Activated naive CD8-positive, alpha-beta T cell treated with anti-CD3 and anti-CD28 coated beads for 36 hours (primary cell): ENCODE measurements around the gene DHX9. TPM values are rescaled to one million over a fixed set of nuclear protein-coding genes. Genes with fewer than 3 reads are reported as not detected.

Source experiments
- DNase-seq: peaks from one replicate; pipeline ENCODE4 v3.0.0; 2021
- H3K27ac Mint-ChIP-seq: one replicate; pipeline ENCODE4 v1.8.0; 2022; ENCODE audit warnings: mild to moderate bottlenecking, moderate library complexity, mixed read lengths
- H3K27me3 Mint-ChIP-seq: one replicate; pipeline ENCODE4 v1.8.0; 2022; ENCODE audit warnings: mild to moderate bottlenecking, mixed read lengths
- H3K36me3 Mint-ChIP-seq: one replicate; pipeline ENCODE4 v1.8.0; 2021; ENCODE audit warnings: mild to moderate bottlenecking, mixed read lengths
- H3K4me1 Mint-ChIP-seq: one replicate; pipeline ENCODE4 v1.8.0; 2021; ENCODE audit warnings: mixed read lengths
- H3K4me3 Mint-ChIP-seq: one replicate; pipeline ENCODE4 v1.8.0; 2022; ENCODE audit warnings: mild to moderate bottlenecking, moderate library complexity, mixed read lengths
- H3K9me3 Mint-ChIP-seq: one replicate; pipeline ENCODE4 v1.8.0; 2022; ENCODE audit warnings: mixed read lengths
- total RNA-seq, 2 experiments: library from RNA; stranded (reverse); gene quantifications; one replicate each; pipeline ENCODE4 v1.2.3, GENCODE V29; 2021

DHX9 gene
- total RNA-seq, 2 experiments from 2014 or later = 310 to 318 TPM

DNA sequence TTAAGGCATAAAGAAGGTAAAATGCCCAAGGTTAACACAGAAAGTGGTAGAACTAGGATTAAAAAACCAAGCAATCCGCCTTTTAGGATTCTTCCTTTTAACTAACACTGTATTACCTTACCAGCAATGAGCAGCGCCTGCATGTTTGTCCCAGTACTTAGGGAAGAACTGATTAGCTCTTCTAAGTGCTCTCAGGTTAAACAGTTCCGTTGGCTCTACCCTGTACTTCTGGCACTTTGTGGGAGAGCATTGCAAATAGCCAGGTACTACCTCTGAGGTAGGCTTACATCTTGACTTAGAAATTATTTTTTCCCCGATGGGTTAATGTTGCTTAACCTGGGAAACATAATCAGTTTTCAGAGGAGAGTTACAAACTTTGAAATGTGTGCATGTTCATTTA is 21.5 kb downstream of the DHX9 start:
- H3K4me1 Mint-ChIP-seq = peaks cover 45% of the 10 kb centered on the region
- H3K9me3 Mint-ChIP-seq = no peaks in the 10 kb centered on the region
- peaks cover 43% of the 10 kb centered on the region for H3K36me3 Mint-ChIP-seq
- H3K4me3 Mint-ChIP-seq = no peak overlapping the region
- H3K27me3 Mint-ChIP-seq = no peaks in the 10 kb centered on the region
- peak overlapping the region; percentile 39 for H3K27ac Mint-ChIP-seq
- DNase-seq = no peak

- peak overlapping the region; percentile 39 for H3K27ac Mint-ChIP-seq
- H3K4me3 Mint-ChIP-seq = no peak overlapping the region
- H3K4me1 Mint-ChIP-seq = peaks cover 56% of the 10 kb centered on the region
- H3K9me3 Mint-ChIP-seq = no peaks in the 10 kb centered on the region
- H3K27me3 Mint-ChIP-seq = no peaks in the 10 kb centered on the region
- no peak for DNase-seq
- peaks cover 52% of the 10 kb centered on the region for H3K36me3 Mint-ChIP-seq
Observed at GRCh38 chr1:182861994-182862393, 22.8 kb downstream of the DHX9 start.

DNA sequence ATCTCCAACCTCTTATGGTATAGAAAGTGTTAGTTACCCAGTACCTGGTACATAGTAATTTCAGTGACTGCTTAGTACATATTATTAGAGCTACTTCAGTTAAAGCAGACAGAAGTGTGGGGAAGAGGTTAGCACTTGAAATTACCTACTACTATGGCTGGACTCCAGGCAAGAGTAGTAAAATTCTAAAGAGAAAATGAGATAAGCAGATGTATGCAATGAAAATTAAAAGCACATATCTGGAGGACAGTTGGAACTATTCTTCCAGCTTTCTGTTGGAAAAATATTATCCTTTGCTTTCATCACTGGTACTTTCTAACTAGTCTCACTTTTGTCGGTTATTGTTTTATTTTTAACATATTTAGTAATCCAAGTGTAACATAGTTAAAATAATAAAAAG is 23.7 kb downstream of the DHX9 start:
- H3K27ac Mint-ChIP-seq = peak overlapping the region; percentile 39
- H3K4me1 Mint-ChIP-seq = peaks cover 55% of the 10 kb centered on the region
- H3K36me3 Mint-ChIP-seq = peaks cover 60% of the 10 kb centered on the region
- no peak overlapping the region for H3K4me3 Mint-ChIP-seq
- no peaks in the 10 kb centered on the region for H3K27me3 Mint-ChIP-seq
- H3K9me3 Mint-ChIP-seq = no peaks in the 10 kb centered on the region
- no peak for DNase-seq

GRCh38 chr1:182863940-182864339 is 24.8 kb downstream of the DHX9 start:
- peaks cover 58% of the 10 kb centered on the region for H3K36me3 Mint-ChIP-seq
- peak overlapping the region; percentile 81 for H3K27ac Mint-ChIP-seq

DNA sequence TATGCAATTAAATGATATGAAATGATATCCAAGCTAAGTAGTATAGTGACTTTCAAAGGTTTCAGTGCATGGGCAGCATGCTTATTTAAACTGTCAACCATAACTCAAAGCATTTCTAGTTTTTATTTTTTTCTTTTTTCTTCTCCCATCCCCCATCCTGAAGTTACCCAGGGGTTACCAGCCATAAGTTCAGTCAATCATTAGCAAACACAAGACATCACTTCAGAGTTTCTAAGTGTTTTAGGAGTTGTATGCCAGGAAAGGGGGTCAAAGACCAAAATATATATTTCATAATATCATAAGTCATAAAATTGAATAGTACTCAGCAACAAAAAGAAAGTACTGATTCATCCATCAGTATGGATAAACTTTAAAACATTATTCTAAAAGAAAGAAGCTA is 28.7 kb downstream of the DHX9 start:
- peak overlapping the region; percentile 29 for H3K27ac Mint-ChIP-seq
- H3K4me1 Mint-ChIP-seq = peaks cover 28% of the 10 kb centered on the region
- no peaks in the 10 kb centered on the region for H3K9me3 Mint-ChIP-seq
- no peak for DNase-seq
- no peak overlapping the region for H3K4me3 Mint-ChIP-seq
- H3K27me3 Mint-ChIP-seq = no peaks in the 10 kb centered on the region
- H3K36me3 Mint-ChIP-seq = peaks cover 57% of the 10 kb centered on the region

More at GRCh38 chr1:182863940-182864339, 24.8 kb downstream of the DHX9 start:
- no peak overlapping the region for H3K4me3 Mint-ChIP-seq
- no peaks in the 10 kb centered on the region for H3K9me3 Mint-ChIP-seq
- DNase-seq = no peak
- no peaks in the 10 kb centered on the region for H3K27me3 Mint-ChIP-seq
- H3K4me1 Mint-ChIP-seq = peaks cover 52% of the 10 kb centered on the region

- H3K4me3 Mint-ChIP-seq = no peak overlapping the region
- no peak for DNase-seq
- H3K27ac Mint-ChIP-seq = peak overlapping the region; percentile 58
- H3K27me3 Mint-ChIP-seq = no peaks in the 10 kb centered on the region
- no peaks in the 10 kb centered on the region for H3K9me3 Mint-ChIP-seq
- H3K4me1 Mint-ChIP-seq = peaks cover 30% of the 10 kb centered on the region
- peaks cover 63% of the 10 kb centered on the region for H3K36me3 Mint-ChIP-seq
Observed at GRCh38 chr1:182869241-182869666, 30.1 kb downstream of the DHX9 start.

- peak overlapping the region; percentile 61 for H3K27ac Mint-ChIP-seq
- no peak overlapping the region for H3K4me3 Mint-ChIP-seq
- no peaks in the 10 kb centered on the region for H3K27me3 Mint-ChIP-seq
- H3K36me3 Mint-ChIP-seq = peaks cover 56% of the 10 kb centered on the region
- no peaks in the 10 kb centered on the region for H3K9me3 Mint-ChIP-seq
- peaks cover 34% of the 10 kb centered on the region for H3K4me1 Mint-ChIP-seq
- DNase-seq = no peak
Observed at GRCh38 chr1:182872881-182873280, 33.7 kb downstream of the DHX9 start.

- H3K36me3 Mint-ChIP-seq = peaks cover 71% of the 10 kb centered on the region
- H3K27ac Mint-ChIP-seq = peak overlapping the region; percentile 55
- H3K4me3 Mint-ChIP-seq = no peak overlapping the region
- H3K27me3 Mint-ChIP-seq = no peaks in the 10 kb centered on the region
- peaks cover 37% of the 10 kb centered on the region for H3K4me1 Mint-ChIP-seq
- DNase-seq = no peak
- no peaks in the 10 kb centered on the region for H3K9me3 Mint-ChIP-seq
Observed at GRCh38 chr1:182875889-182876288, 36.7 kb downstream of the DHX9 start.

DNA sequence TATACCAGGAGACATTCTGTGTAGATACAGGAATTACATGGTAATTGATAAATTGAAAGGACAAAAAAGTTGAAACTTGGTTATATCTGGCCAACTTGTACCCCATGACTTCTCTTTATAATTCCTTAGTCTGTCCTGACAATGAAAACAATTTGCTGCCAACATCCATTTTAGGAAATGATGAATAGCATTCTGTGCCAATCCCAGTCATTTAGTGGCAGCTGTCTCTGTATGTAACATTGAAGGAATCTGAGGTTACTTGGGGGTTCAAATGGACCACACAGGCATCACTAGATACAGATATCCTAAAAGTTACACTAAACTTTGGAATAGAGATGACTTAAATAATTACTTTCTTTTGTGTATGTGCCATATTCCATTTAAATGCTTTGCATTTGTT is 38.2 kb downstream of the DHX9 start:
- Mint-ChIP-seq H3K9me3 (no peaks in the 10 kb centered on the region), H3K36me3 (peaks cover 69% of the 10 kb centered on the region), H3K4me1 (peaks cover 36% of the 10 kb centered on the region), H3K27me3 (no peaks in the 10 kb centered on the region), H3K4me3 (no peak overlapping the region), H3K27ac (peak overlapping the region; percentile 82)
- DNase-seq = no peak

DNA sequence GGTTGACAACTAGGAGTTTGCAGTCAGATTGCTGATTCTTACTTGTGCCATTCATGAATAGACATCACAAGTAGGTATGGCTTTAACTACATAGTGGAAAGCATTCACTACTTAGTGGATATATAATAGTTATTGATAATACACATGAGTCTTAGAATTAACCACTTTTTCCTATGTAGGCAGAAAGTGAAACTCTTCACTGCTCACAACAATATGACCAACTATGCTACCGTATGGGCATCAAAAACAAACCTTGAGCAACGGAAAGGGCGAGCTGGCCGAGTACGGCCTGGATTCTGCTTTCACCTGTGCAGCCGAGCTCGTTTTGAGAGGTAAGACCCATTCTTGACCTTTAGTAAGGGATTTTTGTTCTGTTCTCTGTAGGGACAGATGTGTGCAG is 38.7 kb downstream of the DHX9 start:
- H3K4me3 Mint-ChIP-seq = no peak overlapping the region
- peak; percentile 58 for DNase-seq

GRCh38 chr1:182884872-182885271 is 45.7 kb downstream of the DHX9 start:
- DNase-seq = no peak
- Mint-ChIP-seq H3K9me3 (no peaks in the 10 kb centered on the region), H3K4me1 (peaks cover 16% of the 10 kb centered on the region), H3K36me3 (peaks cover 74% of the 10 kb centered on the region), H3K27ac (peak overlapping the region; percentile 42), H3K27me3 (no peaks in the 10 kb centered on the region), H3K4me3 (no peak overlapping the region)

More for the DNA sequence above, 38.7 kb downstream of the DHX9 start:
- H3K36me3 Mint-ChIP-seq = peaks cover 71% of the 10 kb centered on the region
- no peaks in the 10 kb centered on the region for H3K27me3 Mint-ChIP-seq
- H3K4me1 Mint-ChIP-seq = peaks cover 35% of the 10 kb centered on the region
- H3K9me3 Mint-ChIP-seq = no peaks in the 10 kb centered on the region
- H3K27ac Mint-ChIP-seq = peak overlapping the region; percentile 82

- Mint-ChIP-seq H3K4me3 (no peak overlapping the region), H3K27me3 (no peaks in the 10 kb centered on the region), H3K27ac (no peak overlapping the region), H3K4me1 (peaks cover 23% of the 10 kb centered on the region), H3K9me3 (no peaks in the 10 kb centered on the region), H3K36me3 (peaks cover 75% of the 10 kb centered on the region)
- DNase-seq = no peak
Observed at GRCh38 chr1:182885591-182885990, 46.4 kb downstream of the DHX9 start.

DNA sequence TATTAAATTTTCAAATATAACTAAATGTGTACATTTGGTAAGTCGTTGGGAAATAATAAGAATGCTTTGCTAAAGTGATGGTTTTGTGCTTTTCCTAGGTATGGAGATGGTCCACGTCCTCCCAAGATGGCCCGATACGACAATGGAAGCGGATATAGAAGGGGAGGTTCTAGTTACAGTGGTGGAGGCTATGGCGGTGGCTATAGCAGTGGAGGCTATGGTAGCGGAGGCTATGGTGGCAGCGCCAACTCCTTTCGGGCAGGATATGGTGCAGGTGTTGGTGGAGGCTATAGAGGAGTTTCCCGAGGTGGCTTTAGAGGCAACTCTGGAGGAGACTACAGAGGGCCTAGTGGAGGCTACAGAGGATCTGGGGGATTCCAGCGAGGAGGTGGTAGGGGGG is 47.8 kb downstream of the DHX9 start:
- Mint-ChIP-seq H3K27ac (peak overlapping the region; percentile 60), H3K36me3 (peaks cover 68% of the 10 kb centered on the region), H3K4me3 (no peak overlapping the region), H3K9me3 (no peaks in the 10 kb centered on the region), H3K27me3 (no peaks in the 10 kb centered on the region), H3K4me1 (peaks cover 24% of the 10 kb centered on the region)
- DNase-seq = no peak

- H3K27ac Mint-ChIP-seq = peak overlapping the region; percentile 13
- H3K27me3 Mint-ChIP-seq = no peaks in the 10 kb centered on the region
Observed at GRCh38 chr1:182888736-182889531, 49.8 kb downstream of the DHX9 start.

DNA sequence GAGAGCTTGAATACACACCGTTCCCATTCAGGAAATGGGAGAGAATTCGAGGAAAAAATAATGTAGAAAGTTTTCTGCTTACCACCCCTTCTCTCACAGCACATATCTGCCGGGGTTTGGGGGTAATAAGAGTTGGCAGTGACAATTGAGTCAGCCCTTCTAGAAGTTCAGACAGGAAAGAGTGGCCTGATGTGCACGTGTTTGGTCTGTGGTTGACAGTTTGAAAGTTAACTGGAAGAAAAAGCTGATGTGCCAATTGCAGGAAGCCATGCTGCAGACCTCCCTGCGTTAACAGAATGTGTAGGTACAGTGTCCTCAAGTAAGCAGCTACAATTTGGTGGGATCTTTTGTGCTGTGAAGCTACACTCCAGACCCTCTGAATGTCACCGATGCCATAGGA is 50.9 kb downstream of the DHX9 start:
- Mint-ChIP-seq H3K9me3 (no peaks in the 10 kb centered on the region), H3K36me3 (peaks cover 52% of the 10 kb centered on the region), H3K4me3 (no peak overlapping the region), H3K27me3 (no peaks in the 10 kb centered on the region), H3K4me1 (peaks cover 24% of the 10 kb centered on the region), H3K27ac (peak overlapping the region; percentile 32)
- peak; percentile 26 for DNase-seq

More at GRCh38 chr1:182888736-182889531, 49.8 kb downstream of the DHX9 start:
- Mint-ChIP-seq H3K36me3 (peaks cover 58% of the 10 kb centered on the region), H3K4me3 (no peak overlapping the region), H3K9me3 (no peaks in the 10 kb centered on the region), H3K4me1 (peaks cover 24% of the 10 kb centered on the region)
- no peak for DNase-seq
